ENCODE measurements around the gene ULK4.

ULK4 gene

DNA sequence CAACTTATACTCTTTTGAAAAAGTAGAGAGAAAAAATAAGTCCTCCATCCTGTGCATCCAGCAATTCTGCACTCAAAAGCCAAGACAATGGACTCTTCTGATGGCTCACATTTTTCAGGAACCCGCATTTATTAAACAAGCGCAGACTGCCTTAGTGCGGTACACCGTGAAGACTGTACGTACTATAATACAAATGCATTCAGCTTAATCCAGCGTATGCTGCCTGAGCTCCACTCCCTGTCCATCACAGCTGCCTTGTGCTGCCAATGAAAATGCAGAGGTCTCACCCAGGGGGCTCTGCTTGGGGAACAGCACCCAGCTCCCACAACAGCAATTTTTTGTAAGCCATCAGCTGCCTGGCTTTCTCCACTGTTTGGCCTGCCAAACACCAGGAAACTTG is 350.9 kb downstream of the ULK4 start:
- Histone ChIP-seq H3K27me3 (ENCODE audit: insufficient read depth, low read length, poor library complexity) (no peaks in the 10 kb centered on the region), H2BK120ac (ENCODE audit: low read depth, low read length) (no peak overlapping the region), H3K27ac (ENCODE audit: low read depth, low read length) (no peak overlapping the region), H3K9ac (ENCODE audit: low read length) (no peak overlapping the region), H2BK15ac (replicated peaks; ENCODE audit: low read depth) (no peak overlapping the region), H3K79me1 (ENCODE audit: low read length) (no peaks in the 10 kb centered on the region), H3K23ac (ENCODE audit: low read length) (no peak overlapping the region), H3K18ac (ENCODE audit: low read length) (no peak overlapping the region), H3K56ac (ENCODE audit: low read length) (no peak overlapping the region), H3K79me2 (ENCODE audit: control insufficient read depth, insufficient read depth, low read length) (no peaks in the 10 kb centered on the region), H3K4ac (ENCODE audit: low read depth, low read length) (no peak overlapping the region), H4K5ac (ENCODE audit: low read length) (no peak overlapping the region), H4K8ac (ENCODE audit: low read depth, low read length) (no peak overlapping the region), H3K4me2 (ENCODE audit: low read length) (no peak overlapping the region), H2BK5ac (ENCODE audit: low read length) (no peak overlapping the region), H2AK5ac (ENCODE audit: low read length) (no peak overlapping the region), H3K4me3 (ENCODE audit: low read length) (no peak overlapping the region), H3K36me3 (ENCODE audit: control insufficient read depth, insufficient read depth, low read length) (no peaks in the 10 kb centered on the region), H3K4me1 (ENCODE audit: control insufficient read depth, low read depth, low read length) (no peaks in the 10 kb centered on the region)
- no peak for DNase-seq
- no CpG with 5 or more reads among the region's 6 CpGs for WGBS (ENCODE audit: extremely low coverage, insufficient coverage, low lambda C conversion rate)

DNA sequence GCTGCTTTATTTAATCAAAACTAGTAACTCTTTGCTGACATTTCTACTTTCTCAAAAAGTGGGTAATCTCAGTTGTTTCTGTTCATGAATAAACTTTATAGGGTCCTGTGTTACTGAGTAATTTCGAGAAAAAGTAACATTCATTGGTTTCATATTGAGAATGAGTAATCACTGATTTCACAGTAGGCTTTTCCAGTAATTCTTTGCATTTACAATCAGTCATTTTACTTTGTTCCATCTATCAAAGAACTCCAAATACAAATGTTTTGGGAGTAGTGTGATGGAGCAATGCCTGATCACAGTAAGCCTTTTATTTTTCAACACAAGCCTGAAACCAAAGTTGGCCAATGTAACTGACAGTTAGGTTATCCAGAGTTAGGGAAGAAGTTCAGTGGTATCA is 353.6 kb downstream of the ULK4 start:
- DNase-seq = no peak
- no peak overlapping the region for H3K9ac ChIP-seq (ENCODE audit: low read length)
- H3K56ac ChIP-seq (ENCODE audit: low read length) = no peak overlapping the region
- no peak overlapping the region for H4K8ac ChIP-seq (ENCODE audit: low read depth, low read length)
- H3K4ac ChIP-seq (ENCODE audit: low read depth, low read length) = no peak overlapping the region
- H2AK5ac ChIP-seq (ENCODE audit: low read length) = no peak overlapping the region
- no peaks in the 10 kb centered on the region for H3K36me3 ChIP-seq (ENCODE audit: control insufficient read depth, insufficient read depth, low read length)
- no peak overlapping the region for H3K4me3 ChIP-seq (ENCODE audit: low read length)
- no peak overlapping the region for H3K27ac ChIP-seq (ENCODE audit: low read depth, low read length)
- WGBS (ENCODE audit: extremely low coverage, insufficient coverage, low lambda C conversion rate) = no CpG with 5 or more reads among the region's 1 CpG
- H4K5ac ChIP-seq (ENCODE audit: low read length) = no peak overlapping the region
- no peak overlapping the region for H2BK15ac ChIP-seq (replicated peaks; ENCODE audit: low read depth)
- H3K4me2 ChIP-seq (ENCODE audit: low read length) = no peak overlapping the region
- no peaks in the 10 kb centered on the region for H3K79me2 ChIP-seq (ENCODE audit: control insufficient read depth, insufficient read depth, low read length)
- H3K27me3 ChIP-seq (ENCODE audit: insufficient read depth, low read length, poor library complexity) = no peaks in the 10 kb centered on the region
- no peak overlapping the region for H2BK5ac ChIP-seq (ENCODE audit: low read length)
- no peak overlapping the region for H2BK120ac ChIP-seq (ENCODE audit: low read depth, low read length)
- H3K4me1 ChIP-seq (ENCODE audit: control insufficient read depth, low read depth, low read length) = no peaks in the 10 kb centered on the region
- no peaks in the 10 kb centered on the region for H3K79me1 ChIP-seq (ENCODE audit: low read length)
- no peak overlapping the region for H3K18ac ChIP-seq (ENCODE audit: low read length)
- H3K23ac ChIP-seq (ENCODE audit: low read length) = no peak overlapping the region

DNA sequence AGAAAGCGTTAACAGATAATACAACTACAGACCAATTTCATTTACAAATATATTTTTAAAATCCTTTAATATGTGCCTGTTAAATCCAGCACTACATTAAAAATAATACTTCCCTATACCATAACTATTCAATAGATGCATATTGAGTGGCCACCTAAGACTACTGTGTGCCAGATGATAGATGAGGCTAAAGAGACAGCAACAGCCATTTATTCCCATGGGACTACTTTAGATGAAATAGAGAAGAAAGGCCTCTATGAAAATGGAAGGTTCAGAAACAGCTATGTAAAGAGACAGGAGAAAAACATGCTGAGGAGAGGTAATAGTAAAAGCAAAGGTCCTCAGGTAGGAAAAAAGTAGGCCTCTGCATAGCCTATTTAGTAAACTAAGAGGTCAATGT is 358.1 kb downstream of the ULK4 start:
- no peak overlapping the region for H4K8ac ChIP-seq (ENCODE audit: low read depth, low read length)
- no peak overlapping the region for H2AK5ac ChIP-seq (ENCODE audit: low read length)
- H3K79me1 ChIP-seq (ENCODE audit: low read length) = no peaks in the 10 kb centered on the region
- no peaks in the 10 kb centered on the region for H3K27me3 ChIP-seq (ENCODE audit: insufficient read depth, low read length, poor library complexity)
- no peak overlapping the region for H3K4ac ChIP-seq (ENCODE audit: low read depth, low read length)
- H2BK5ac ChIP-seq (ENCODE audit: low read length) = no peak overlapping the region
- no peak for DNase-seq
- H3K4me3 ChIP-seq (ENCODE audit: low read length) = no peak overlapping the region
- no peak overlapping the region for H3K9ac ChIP-seq (ENCODE audit: low read length)
- H3K56ac ChIP-seq (ENCODE audit: low read length) = no peak overlapping the region
- 100% methylated on average over 1 of the region's 1 CpG for WGBS (ENCODE audit: extremely low coverage, insufficient coverage, low lambda C conversion rate)
- no peak overlapping the region for H3K23ac ChIP-seq (ENCODE audit: low read length)
- H3K36me3 ChIP-seq (ENCODE audit: control insufficient read depth, insufficient read depth, low read length) = no peaks in the 10 kb centered on the region
- H3K4me2 ChIP-seq (ENCODE audit: low read length) = no peak overlapping the region
- H3K18ac ChIP-seq (ENCODE audit: low read length) = no peak overlapping the region
- H2BK120ac ChIP-seq (ENCODE audit: low read depth, low read length) = no peak overlapping the region
- H3K79me2 ChIP-seq (ENCODE audit: control insufficient read depth, insufficient read depth, low read length) = no peaks in the 10 kb centered on the region
- no peak overlapping the region for H2BK15ac ChIP-seq (replicated peaks; ENCODE audit: low read depth)
- H4K5ac ChIP-seq (ENCODE audit: low read length) = no peak overlapping the region
- no peaks in the 10 kb centered on the region for H3K4me1 ChIP-seq (ENCODE audit: control insufficient read depth, low read depth, low read length)
- no peak overlapping the region for H3K27ac ChIP-seq (ENCODE audit: low read depth, low read length)

DNA sequence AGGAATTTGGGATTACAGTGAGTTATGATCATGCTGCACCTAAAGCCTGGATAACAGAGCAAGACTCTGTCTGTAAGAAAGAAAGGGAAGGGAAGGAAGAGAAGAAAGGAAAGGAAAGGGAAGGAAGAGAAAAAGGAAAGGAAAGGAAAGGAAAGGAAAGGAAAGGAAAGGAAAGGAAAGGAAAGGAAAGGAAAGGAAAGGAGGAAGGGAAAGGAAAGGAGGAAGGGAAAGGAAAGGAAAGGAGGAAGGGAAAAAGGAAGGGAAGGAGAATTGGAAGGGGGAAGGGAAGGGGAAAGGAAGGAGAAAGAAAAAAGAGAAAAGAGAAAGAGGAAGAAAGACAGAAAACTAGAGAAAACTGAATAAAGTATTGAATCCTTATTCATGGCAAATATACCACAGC is 359.8 kb downstream of the ULK4 start:
- no peak overlapping the region for H3K4me3 ChIP-seq (ENCODE audit: low read length)
- no peaks in the 10 kb centered on the region for H3K79me1 ChIP-seq (ENCODE audit: low read length)
- no peak overlapping the region for H3K4ac ChIP-seq (ENCODE audit: low read depth, low read length)
- DNase-seq = no peak
- H2BK5ac ChIP-seq (ENCODE audit: low read length) = no peak overlapping the region
- H3K23ac ChIP-seq (ENCODE audit: low read length) = no peak overlapping the region
- no peaks in the 10 kb centered on the region for H3K27me3 ChIP-seq (ENCODE audit: insufficient read depth, low read length, poor library complexity)
- H3K4me1 ChIP-seq (ENCODE audit: control insufficient read depth, low read depth, low read length) = no peaks in the 10 kb centered on the region
- no peak overlapping the region for H3K27ac ChIP-seq (ENCODE audit: low read depth, low read length)
- no peak overlapping the region for H3K18ac ChIP-seq (ENCODE audit: low read length)
- no peak overlapping the region for H4K8ac ChIP-seq (ENCODE audit: low read depth, low read length)
- H3K36me3 ChIP-seq (ENCODE audit: control insufficient read depth, insufficient read depth, low read length) = no peaks in the 10 kb centered on the region
- no peak overlapping the region for H2BK120ac ChIP-seq (ENCODE audit: low read depth, low read length)
- H3K56ac ChIP-seq (ENCODE audit: low read length) = no peak overlapping the region
- no peaks in the 10 kb centered on the region for H3K79me2 ChIP-seq (ENCODE audit: control insufficient read depth, insufficient read depth, low read length)
- H2BK15ac ChIP-seq (replicated peaks; ENCODE audit: low read depth) = no peak overlapping the region
- H4K5ac ChIP-seq (ENCODE audit: low read length) = no peak overlapping the region
- no peak overlapping the region for H2AK5ac ChIP-seq (ENCODE audit: low read length)
- H3K4me2 ChIP-seq (ENCODE audit: low read length) = no peak overlapping the region
- H3K9ac ChIP-seq (ENCODE audit: low read length) = no peak overlapping the region

DNA sequence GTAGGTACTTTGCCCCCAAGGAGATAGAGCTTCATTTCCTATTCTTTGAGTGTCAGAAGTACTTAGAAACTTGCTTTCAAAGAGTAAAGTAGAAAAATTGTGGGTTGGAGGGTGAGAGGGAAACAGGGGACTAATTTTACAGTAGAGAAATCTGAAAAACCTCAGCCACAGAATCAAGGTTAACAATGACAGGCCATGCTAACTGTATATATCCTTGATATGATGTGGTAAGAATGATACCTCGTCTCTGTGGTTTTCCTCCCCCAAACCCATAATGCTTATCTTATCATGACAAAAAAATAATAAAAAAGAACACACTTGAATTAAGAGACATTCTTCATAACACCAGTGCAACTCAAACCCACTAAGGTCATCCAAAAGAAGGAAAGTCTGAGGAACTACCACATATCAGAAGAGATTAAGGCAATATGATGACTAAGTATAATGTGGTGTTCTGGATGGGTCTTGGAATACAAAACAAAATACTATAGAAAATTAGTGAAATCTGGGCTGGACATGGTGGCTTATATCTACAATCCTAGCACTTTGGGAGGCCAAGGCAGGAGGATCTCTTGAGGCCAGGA is 360.4 kb downstream of the ULK4 start:
- Histone ChIP-seq H2AK5ac (ENCODE audit: low read length) (no peak overlapping the region), H3K9ac (ENCODE audit: low read length) (no peak overlapping the region), H3K79me1 (ENCODE audit: low read length) (no peaks in the 10 kb centered on the region), H3K56ac (ENCODE audit: low read length) (no peak overlapping the region), H4K8ac (ENCODE audit: low read depth, low read length) (no peak overlapping the region), H3K4me2 (ENCODE audit: low read length) (no peak overlapping the region), H2BK5ac (ENCODE audit: low read length) (no peak overlapping the region), H2BK120ac (ENCODE audit: low read depth, low read length) (no peak overlapping the region), H3K4me3 (ENCODE audit: low read length) (no peak overlapping the region), H3K79me2 (ENCODE audit: control insufficient read depth, insufficient read depth, low read length) (no peaks in the 10 kb centered on the region), H3K4ac (ENCODE audit: low read depth, low read length) (no peak overlapping the region), H3K27ac (ENCODE audit: low read depth, low read length) (no peak overlapping the region), H3K23ac (ENCODE audit: low read length) (no peak overlapping the region), H2BK15ac (replicated peaks; ENCODE audit: low read depth) (no peak overlapping the region), H4K5ac (ENCODE audit: low read length) (no peak overlapping the region), H3K27me3 (ENCODE audit: insufficient read depth, low read length, poor library complexity) (no peaks in the 10 kb centered on the region), H3K4me1 (ENCODE audit: control insufficient read depth, low read depth, low read length) (no peaks in the 10 kb centered on the region), H3K18ac (ENCODE audit: low read length) (no peak overlapping the region), H3K36me3 (ENCODE audit: control insufficient read depth, insufficient read depth, low read length) (no peaks in the 10 kb centered on the region)
- DNase-seq = no peak
- WGBS (ENCODE audit: extremely low coverage, insufficient coverage, low lambda C conversion rate) = no CpG with 5 or more reads among the region's 1 CpG

DNA sequence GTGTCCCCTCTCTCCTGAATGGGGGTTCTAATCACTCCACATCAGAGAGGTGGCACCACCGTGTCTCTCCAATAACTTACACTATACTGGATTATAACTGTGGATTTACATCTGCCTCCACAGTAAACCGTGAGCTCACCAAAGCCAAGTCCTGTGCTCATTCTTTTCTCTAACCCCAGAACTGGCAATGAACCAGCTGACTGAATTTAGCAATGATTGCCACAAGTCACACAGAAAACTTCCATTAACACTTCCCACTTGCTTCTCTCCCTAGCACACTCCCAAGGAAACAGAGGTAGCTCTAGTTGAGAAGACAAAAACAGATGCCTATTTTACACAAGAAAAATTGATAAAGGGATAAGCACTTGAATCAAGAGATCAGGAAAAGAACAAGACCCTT is 361.3 kb downstream of the ULK4 start:
- H3K4me1 ChIP-seq (ENCODE audit: control insufficient read depth, low read depth, low read length) = no peaks in the 10 kb centered on the region
- no CpG with 5 or more reads among the region's 2 CpGs for WGBS (ENCODE audit: extremely low coverage, insufficient coverage, low lambda C conversion rate)

More for the DNA sequence above, 361.3 kb downstream of the ULK4 start:
- H3K4me2 ChIP-seq (ENCODE audit: low read length) = no peak overlapping the region
- no peak overlapping the region for H3K23ac ChIP-seq (ENCODE audit: low read length)
- no peaks in the 10 kb centered on the region for H3K36me3 ChIP-seq (ENCODE audit: control insufficient read depth, insufficient read depth, low read length)
- H3K79me1 ChIP-seq (ENCODE audit: low read length) = no peaks in the 10 kb centered on the region
- H3K56ac ChIP-seq (ENCODE audit: low read length) = no peak overlapping the region
- no peak overlapping the region for H3K4me3 ChIP-seq (ENCODE audit: low read length)
- no peak overlapping the region for H3K18ac ChIP-seq (ENCODE audit: low read length)
- H4K5ac ChIP-seq (ENCODE audit: low read length) = no peak overlapping the region
- H2AK5ac ChIP-seq (ENCODE audit: low read length) = no peak overlapping the region
- H3K4ac ChIP-seq (ENCODE audit: low read depth, low read length) = no peak overlapping the region
- H3K27me3 ChIP-seq (ENCODE audit: insufficient read depth, low read length, poor library complexity) = no peaks in the 10 kb centered on the region
- no peak for DNase-seq
- H2BK5ac ChIP-seq (ENCODE audit: low read length) = no peak overlapping the region
- no peak overlapping the region for H3K27ac ChIP-seq (ENCODE audit: low read depth, low read length)
- no peak overlapping the region for H2BK120ac ChIP-seq (ENCODE audit: low read depth, low read length)
- no peaks in the 10 kb centered on the region for H3K79me2 ChIP-seq (ENCODE audit: control insufficient read depth, insufficient read depth, low read length)
- H2BK15ac ChIP-seq (replicated peaks; ENCODE audit: low read depth) = no peak overlapping the region
- no peak overlapping the region for H4K8ac ChIP-seq (ENCODE audit: low read depth, low read length)
- no peak overlapping the region for H3K9ac ChIP-seq (ENCODE audit: low read length)

Data from mesendoderm (in vitro differentiated cells).